Spinal cord (tissue), 10 donors: ENCODE results near the gene GRK4. TPM values are rescaled to one million over a fixed set of nuclear protein-coding genes. Genes with fewer than 3 reads are reported as not detected.

Experiments used
- DNase-seq, 6 donors: peaks; one replicate each; pipeline versions ENCODE4 v3.0.0 to v3.0.0-alpha.2; 2013 to 2015; ENCODE audit warnings: low spot score in 6 of 6, low read depth in 4 of 6
- H3K27ac ChIP-seq: one replicate; pipeline ENCODE4 v1.5.1; 2013; ENCODE audit warnings: low read depth, low read length, control low read depth
- H3K27me3 ChIP-seq: one replicate; pipeline ENCODE4 v1.6.1; 2013; ENCODE audit warnings: low read length; ENCODE audit not compliant: control insufficient read depth, insufficient read depth
- H3K36me3 ChIP-seq: one replicate; pipeline ENCODE4 v1.6.1; 2013; ENCODE audit warnings: low read length; ENCODE audit not compliant: control insufficient read depth, insufficient read depth
- H3K4me1 ChIP-seq: one replicate; pipeline ENCODE4 v1.6.1; 2013; ENCODE audit warnings: low read length; ENCODE audit not compliant: control insufficient read depth, insufficient read depth
- H3K4me3 ChIP-seq: one replicate; pipeline ENCODE4 v1.5.1; 2013; ENCODE audit warnings: low read depth, low read length, control low read depth
- H3K9me3 ChIP-seq: one replicate; pipeline ENCODE4 v1.6.1; 2013; ENCODE audit warnings: low read length; ENCODE audit not compliant: control insufficient read depth, insufficient read depth
- WGBS: methylation state at CpG from one replicate; pipeline ENCODE4 v1.1.5; 2013; ENCODE audit warnings: missing lambda C conversion rate; ENCODE audit not compliant: insufficient coverage; 5-methylcytosine and 5-hydroxymethylcytosine counted together
- polyA plus RNA-seq, 2 donors: library from polyadenylated mRNA; unstranded; fragments of 120-200 nt; gene quantifications; one replicate each; pipeline ENCODE4 v1.2.1, GENCODE V29; 2013; ENCODE audit not compliant: insufficient read length in 2 of 2
- total RNA-seq, 2 donors: library from RNA; depleted of rRNA in 1 of 2; stranded (reverse); fragments of 120-200 nt in 1 of 2; fragments of >200 nt in 1 of 2; gene quantifications; one replicate each; pipeline versions ENCODE4 v1.2.3 to v1.2.4, GENCODE V29; 2013 to 2014
- donor health status: healthy.

GRK4 gene
- total and polyA plus RNA-seq, 4 donors, result 14.7 to 40.8 (median 23.8) TPM

GRCh38 chr4:3009422-3009821 is 46.1 kb downstream of the GRK4 start:
- WGBS, result 67% methylated on average over 3 of the region's 7 CpGs
- Histone ChIP-seq H3K4me3 (no peak overlapping the region), H3K9me3 (no peaks in the 10 kb centered on the region), H3K4me1 (no peaks in the 10 kb centered on the region), H3K36me3 (peaks cover 12% of the 10 kb centered on the region), H3K27me3 (no peaks in the 10 kb centered on the region), H3K27ac (no peak overlapping the region)
- peak in 2 of 6 donors; percentile 5 to 28 for DNase-seq

- Histone ChIP-seq H3K9me3 (no peaks in the 10 kb centered on the region), H3K36me3 (peaks cover 13% of the 10 kb centered on the region), H3K27ac (no peak overlapping the region), H3K4me3 (no peak overlapping the region), H3K4me1 (no peaks in the 10 kb centered on the region), H3K27me3 (no peaks in the 10 kb centered on the region)
- WGBS, result 92% methylated on average over 2 of the region's 2 CpGs
- DNase-seq, result no peak
Measured at GRCh38 chr4:3010577-3010976, 47.2 kb downstream of the GRK4 start.

DNA sequence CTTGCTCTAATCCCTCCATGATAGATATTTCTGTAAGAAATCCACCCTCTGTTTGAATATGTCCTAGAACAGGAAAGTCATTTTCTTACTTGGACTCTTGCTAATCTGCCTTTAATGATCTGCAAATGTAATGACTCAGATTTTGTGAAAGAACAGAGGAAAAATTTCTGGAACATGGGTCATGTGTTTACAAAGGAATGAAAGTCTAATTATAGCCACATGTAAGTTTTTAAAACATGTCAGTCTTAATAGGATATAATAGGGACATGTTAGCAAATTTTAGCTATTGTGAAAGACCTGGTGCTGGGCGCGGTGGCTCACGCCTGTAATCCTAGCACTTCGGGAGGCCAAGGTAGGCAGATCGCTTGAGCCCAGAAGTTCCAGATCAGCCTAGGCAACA is 47.6 kb downstream of the GRK4 start:
- no peaks in the 10 kb centered on the region for H3K4me1 ChIP-seq
- H3K4me3 ChIP-seq, result no peak overlapping the region
- H3K27ac ChIP-seq, result no peak overlapping the region
- no peak for DNase-seq
- H3K36me3 ChIP-seq, result peaks cover 13% of the 10 kb centered on the region
- WGBS, result 96% methylated on average over 3 of the region's 5 CpGs
- H3K9me3 ChIP-seq, result no peaks in the 10 kb centered on the region
- H3K27me3 ChIP-seq, result no peaks in the 10 kb centered on the region

GRCh38 chr4:3011456-3012220 is 48.3 kb downstream of the GRK4 start:
- no peak for DNase-seq
- H3K36me3 ChIP-seq, result peaks cover 13% of the 10 kb centered on the region
- H3K27ac ChIP-seq, result no peak overlapping the region
- no peaks in the 10 kb centered on the region for H3K4me1 ChIP-seq
- no peaks in the 10 kb centered on the region for H3K9me3 ChIP-seq
- no peak overlapping the region for H3K4me3 ChIP-seq
- no peaks in the 10 kb centered on the region for H3K27me3 ChIP-seq
- WGBS, result 93% methylated on average over 15 of the region's 17 CpGs

DNA sequence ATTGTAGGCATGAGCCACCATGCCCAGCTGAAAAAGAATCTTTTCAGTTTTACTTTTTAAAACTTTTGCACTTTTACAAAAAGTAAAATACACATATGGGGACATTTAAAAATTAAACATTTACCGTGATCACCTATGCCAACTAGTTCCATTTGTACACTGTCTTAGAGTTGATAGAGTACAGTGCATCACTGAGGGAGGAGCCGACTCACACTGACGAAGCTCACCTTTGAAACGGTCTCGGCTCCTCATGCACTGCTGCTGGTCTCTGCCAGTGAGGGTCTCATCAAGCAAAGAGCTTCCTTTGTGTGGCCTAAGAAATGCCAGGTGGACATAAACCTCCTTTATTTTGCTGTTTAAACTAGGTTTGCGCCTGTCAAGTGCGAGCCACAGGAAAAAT is 50.0 kb downstream of the GRK4 start:
- H3K36me3 ChIP-seq, result peaks cover 16% of the 10 kb centered on the region
- 88% methylated on average over 6 of the region's 7 CpGs for WGBS
- H3K9me3 ChIP-seq, result no peaks in the 10 kb centered on the region
- DNase-seq, result no peak
- no peak overlapping the region for H3K4me3 ChIP-seq
- H3K27ac ChIP-seq, result no peak overlapping the region
- H3K4me1 ChIP-seq, result no peaks in the 10 kb centered on the region
- no peaks in the 10 kb centered on the region for H3K27me3 ChIP-seq

DNA sequence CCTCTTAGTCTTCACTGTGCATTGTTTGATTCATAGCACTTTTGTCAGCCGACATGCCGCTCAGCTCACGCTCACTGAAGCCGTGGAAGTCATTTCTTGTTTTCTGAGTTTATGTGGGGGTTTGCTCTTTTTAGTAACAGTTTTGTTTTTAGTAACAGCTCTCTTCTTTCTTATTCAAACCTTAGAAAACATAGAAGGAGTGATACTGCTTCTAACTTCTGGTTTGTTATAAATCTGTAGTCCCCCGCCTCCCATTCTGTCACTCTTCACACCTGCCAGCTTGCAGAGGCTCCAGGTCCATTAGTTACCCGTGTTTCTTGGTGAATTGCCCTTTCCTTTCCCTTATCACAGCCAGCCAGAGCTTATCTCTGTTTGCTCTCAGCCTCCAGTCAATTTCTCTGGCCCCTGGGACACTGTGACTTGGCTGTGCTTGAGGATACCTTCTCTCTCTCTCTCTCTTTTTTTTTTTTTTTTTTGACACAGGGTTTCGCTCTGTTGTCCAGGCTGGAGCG is 50.5 kb downstream of the GRK4 start:
- no peak for DNase-seq
- Histone ChIP-seq H3K27ac (no peak overlapping the region), H3K4me3 (no peak overlapping the region), H3K9me3 (no peaks in the 10 kb centered on the region), H3K36me3 (peaks cover 16% of the 10 kb centered on the region), H3K27me3 (no peaks in the 10 kb centered on the region), H3K4me1 (no peaks in the 10 kb centered on the region)
- 73% methylated on average over 3 of the region's 8 CpGs for WGBS

DNA sequence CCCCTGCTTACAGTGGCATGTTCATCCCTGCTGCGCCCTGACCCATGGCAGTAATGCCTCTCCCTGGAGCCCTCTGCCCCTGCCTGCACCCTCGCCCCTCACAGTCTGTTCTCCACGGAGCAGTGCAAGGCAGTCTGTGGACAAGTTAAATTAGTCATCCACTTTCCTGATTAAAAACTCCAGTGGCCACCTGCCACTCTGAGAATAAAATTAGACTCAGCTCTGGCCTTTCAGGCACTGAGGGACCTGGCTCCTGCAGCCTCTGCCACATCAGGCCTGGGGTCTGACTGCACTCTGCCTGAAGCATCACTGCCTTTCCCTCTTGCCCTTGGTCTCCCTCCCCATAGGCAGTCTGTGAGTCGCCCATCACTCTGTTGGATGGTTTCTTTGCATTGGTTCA is 53.6 kb downstream of the GRK4 start:
- Histone ChIP-seq H3K27ac (no peak overlapping the region), H3K36me3 (peaks cover 22% of the 10 kb centered on the region), H3K9me3 (no peaks in the 10 kb centered on the region), H3K4me3 (no peak overlapping the region), H3K27me3 (no peaks in the 10 kb centered on the region), H3K4me1 (no peaks in the 10 kb centered on the region)
- no peak for DNase-seq
- WGBS, result 71% methylated on average over 4 of the region's 4 CpGs

DNA sequence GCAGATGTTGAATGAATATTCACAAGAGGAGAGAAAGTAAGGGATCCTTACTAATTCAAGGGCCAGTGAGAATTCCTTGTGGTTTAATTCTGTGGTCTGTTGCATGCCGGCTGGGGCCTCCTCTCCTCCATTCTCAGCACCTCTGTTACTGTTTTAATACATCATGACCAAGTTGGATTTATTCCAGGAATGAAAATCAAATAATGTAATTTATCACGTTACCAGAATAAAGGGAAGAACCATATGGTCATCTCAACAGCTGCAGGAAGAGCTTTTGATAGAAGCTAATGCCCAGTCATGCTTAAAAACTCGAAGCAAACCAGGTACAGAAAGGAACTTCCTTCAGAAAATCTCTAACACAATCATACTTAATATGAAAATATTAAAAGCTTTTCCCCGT is 54.1 kb downstream of the GRK4 start:
- DNase-seq, result no peak
- Histone ChIP-seq H3K36me3 (peaks cover 22% of the 10 kb centered on the region), H3K4me3 (no peak overlapping the region), H3K27ac (no peak overlapping the region), H3K4me1 (no peaks in the 10 kb centered on the region), H3K9me3 (no peaks in the 10 kb centered on the region), H3K27me3 (no peaks in the 10 kb centered on the region)
- no CpG with 5 or more reads among the region's 4 CpGs for WGBS

DNA sequence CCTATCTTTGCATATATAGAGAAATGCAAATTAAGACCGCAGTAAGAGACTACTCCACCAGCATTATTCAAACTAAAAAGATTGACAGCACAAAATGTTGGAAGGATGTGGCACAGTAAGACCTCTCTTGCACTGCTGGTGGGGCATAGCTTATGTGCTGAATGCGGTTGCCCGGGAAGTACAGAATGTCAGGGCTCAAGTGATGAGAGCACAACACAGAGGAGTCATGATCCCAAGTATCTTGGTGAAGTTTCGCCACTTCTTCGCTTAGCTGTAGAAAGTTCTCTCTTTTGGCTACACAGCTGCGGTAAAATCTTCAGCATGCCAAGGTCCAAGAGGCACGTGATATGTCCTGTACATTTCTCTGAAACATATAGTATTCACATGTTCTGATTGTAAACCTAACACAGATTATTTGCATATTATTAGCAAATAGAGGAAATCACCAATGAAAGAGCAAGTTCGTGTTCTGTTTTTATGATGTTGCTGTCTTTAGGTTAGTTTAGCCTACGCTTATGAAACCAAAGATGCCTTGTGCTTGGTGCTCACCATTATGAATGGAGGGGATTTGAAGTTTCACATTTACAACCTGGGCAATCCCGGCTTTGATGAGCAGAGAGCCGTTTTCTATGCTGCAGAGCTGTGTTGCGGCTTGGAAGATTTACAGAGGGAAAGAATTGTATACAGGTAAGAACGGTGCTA is 55.9 kb downstream of the GRK4 start:
- DNase-seq, result no peak
- Histone ChIP-seq H3K36me3 (peaks cover 16% of the 10 kb centered on the region), H3K27ac (no peak overlapping the region), H3K9me3 (no peaks in the 10 kb centered on the region), H3K4me1 (no peaks in the 10 kb centered on the region), H3K4me3 (no peak overlapping the region), H3K27me3 (no peaks in the 10 kb centered on the region)
- WGBS, result 77% methylated on average over 8 of the region's 13 CpGs

DNA sequence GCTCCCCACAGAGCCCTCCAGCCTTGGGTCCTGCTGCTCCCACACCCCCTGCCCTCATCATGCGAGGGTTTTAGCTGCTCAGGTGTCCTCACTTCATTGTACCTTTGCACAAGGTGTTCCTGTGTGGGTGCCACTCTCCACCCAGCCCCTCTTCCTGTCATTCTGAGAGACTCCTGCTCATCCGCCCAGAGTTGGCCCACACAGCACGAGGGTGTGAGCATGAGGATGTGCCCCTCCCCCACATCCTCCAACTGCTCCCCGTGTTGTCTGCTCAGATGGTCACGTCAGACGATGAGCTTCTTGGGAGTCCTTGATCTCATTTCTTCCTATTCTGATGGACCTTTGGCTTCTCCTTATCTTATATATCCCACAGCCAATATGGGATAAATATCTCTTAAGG is 57.8 kb downstream of the GRK4 start:
- no peak for DNase-seq
- H3K4me1 ChIP-seq, result no peaks in the 10 kb centered on the region
- H3K36me3 ChIP-seq, result peaks cover 13% of the 10 kb centered on the region
- WGBS, result 86% methylated on average over 6 of the region's 6 CpGs
- no peak overlapping the region for H3K4me3 ChIP-seq
- no peaks in the 10 kb centered on the region for H3K27me3 ChIP-seq
- no peaks in the 10 kb centered on the region for H3K9me3 ChIP-seq
- H3K27ac ChIP-seq, result no peak overlapping the region
